IMR-90 (cell line): ENCODE data around the gene FBN1.

Experiments used
- CEBPB ChIP-seq: IDR thresholded peaks from 2 replicates; pipeline ENCODE4 v1.6.1; 2012; ENCODE audit warnings: low read depth, low read length, improper control_type of control experiment
- ELK1 ChIP-seq: fragments of 150-350 bp; IDR thresholded peaks from 2 replicates; pipeline ENCODE4 v1.6.1; 2016; ENCODE audit warnings: low read depth, mild to moderate bottlenecking, low read length, moderate library complexity, borderline replicate concordance
- MAZ ChIP-seq: IDR thresholded peaks from 2 replicates; pipeline ENCODE4 v1.6.1; 2012; ENCODE audit warnings: low read depth, mild to moderate bottlenecking, low read length, improper control_type of control experiment, moderate library complexity, borderline replicate concordance
- NFE2L2 ChIP-seq: fragments of 150-350 bp; IDR thresholded peaks from 2 replicates; pipeline ENCODE4 v1.6.1; 2016; ENCODE audit warnings: low read depth, mild to moderate bottlenecking, low read length
- POLR2A ChIP-seq: IDR thresholded peaks from 2 replicates; pipeline ENCODE4 v1.6.1; 2012; ENCODE audit warnings: mild to moderate bottlenecking, low read depth, low read length
- RAD21 ChIP-seq: IDR thresholded peaks from 2 replicates; pipeline ENCODE4 v1.6.1; 2012; ENCODE audit warnings: low read length, improper control_type of control experiment
- RFX5 ChIP-seq: IDR thresholded peaks from 2 replicates; pipeline ENCODE4 v1.8.0; 2012; ENCODE audit warnings: low read depth, mild to moderate bottlenecking, low read length, moderate library complexity
- SMC3 ChIP-seq: fragments of 150-350 bp; IDR thresholded peaks from 2 replicates; pipeline ENCODE4 v1.6.1; 2016; ENCODE audit warnings: low read depth, mild to moderate bottlenecking, antibody characterized with exemption, low read length, moderate library complexity
- USF2 ChIP-seq: fragments of 150-350 bp; IDR thresholded peaks from 2 replicates; pipeline ENCODE4 v1.6.1; 2017; ENCODE audit warnings: mild to moderate bottlenecking, antibody characterized with exemption, low read length, low read depth
- TF ChIP-seq, protein P1 (sequence below): conservative IDR thresholded peaks from 2 replicates; pipeline ENCODE4 v1.5.1; 2012; ENCODE audit warnings: mild to moderate bottlenecking, low read depth, low read length, improper control_type of control experiment

- TF ChIP-seq, protein P1, sequence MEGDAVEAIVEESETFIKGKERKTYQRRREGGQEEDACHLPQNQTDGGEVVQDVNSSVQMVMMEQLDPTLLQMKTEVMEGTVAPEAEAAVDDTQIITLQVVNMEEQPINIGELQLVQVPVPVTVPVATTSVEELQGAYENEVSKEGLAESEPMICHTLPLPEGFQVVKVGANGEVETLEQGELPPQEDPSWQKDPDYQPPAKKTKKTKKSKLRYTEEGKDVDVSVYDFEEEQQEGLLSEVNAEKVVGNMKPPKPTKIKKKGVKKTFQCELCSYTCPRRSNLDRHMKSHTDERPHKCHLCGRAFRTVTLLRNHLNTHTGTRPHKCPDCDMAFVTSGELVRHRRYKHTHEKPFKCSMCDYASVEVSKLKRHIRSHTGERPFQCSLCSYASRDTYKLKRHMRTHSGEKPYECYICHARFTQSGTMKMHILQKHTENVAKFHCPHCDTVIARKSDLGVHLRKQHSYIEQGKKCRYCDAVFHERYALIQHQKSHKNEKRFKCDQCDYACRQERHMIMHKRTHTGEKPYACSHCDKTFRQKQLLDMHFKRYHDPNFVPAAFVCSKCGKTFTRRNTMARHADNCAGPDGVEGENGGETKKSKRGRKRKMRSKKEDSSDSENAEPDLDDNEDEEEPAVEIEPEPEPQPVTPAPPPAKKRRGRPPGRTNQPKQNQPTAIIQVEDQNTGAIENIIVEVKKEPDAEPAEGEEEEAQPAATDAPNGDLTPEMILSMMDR: no peak
- TF ChIP-seq POLR2A (no peak), ELK1 (no peak), RAD21 (no peak), CEBPB (no peak), NFE2L2 (no peak), USF2 (no peak), SMC3 (no peak), MAZ (no peak), RFX5 (no peak)
Observed at GRCh38 chr15:48522123-48522522, 123.4 kb downstream of the FBN1 start.
